ACHN (cell line): ENCODE results near the gene UPK3A.

ENCODE experiments used
- DNase-seq: peaks from one replicate; pipeline ENCODE4 v3.0.0-alpha.2; 2015
- in situ Hi-C: cut with HindIII; loops from 2 replicates; pipeline ENCODE4 v1.10.0; 2017; ENCODE audit warnings: low sequenced_read_pairs, low pct_ligation_motif_present, low pct_unique_long_range_greater_than_20kb

UPK3A gene

GRCh38 chr22:45336971-45337431, 52.3 kb downstream of the UPK3A start:
- in situ Hi-C loops: no loop called here
- no peak for DNase-seq

DNA sequence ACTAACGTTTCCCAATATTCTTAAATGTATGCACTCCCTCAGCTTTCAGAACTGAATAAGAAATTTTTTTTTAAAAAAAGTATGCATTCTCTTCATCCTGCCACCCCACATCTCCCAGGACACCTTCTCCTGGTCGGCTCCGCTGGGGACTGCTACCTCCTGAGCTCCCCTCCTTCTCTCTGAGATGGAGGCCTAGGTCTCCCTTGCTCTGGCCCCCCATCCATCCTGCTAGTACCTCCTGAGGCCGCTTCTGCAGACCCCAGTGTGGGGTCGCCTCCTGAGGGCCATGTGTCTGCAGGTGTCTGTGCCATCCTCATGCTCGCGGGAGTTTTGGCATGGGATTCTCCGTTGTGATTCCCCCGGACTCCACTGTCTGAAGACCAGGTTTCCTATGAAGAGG, 52.8 kb downstream of the UPK3A start:
- DNase-seq: no peak

GRCh38 chr22:45338795-45339194, 54.0 kb downstream of the UPK3A start:
- in situ Hi-C loops: no loop called here
- DNase-seq: no peak

More for the DNA sequence above, 52.8 kb downstream of the UPK3A start:
- in situ Hi-C loops: no loop called here

DNA sequence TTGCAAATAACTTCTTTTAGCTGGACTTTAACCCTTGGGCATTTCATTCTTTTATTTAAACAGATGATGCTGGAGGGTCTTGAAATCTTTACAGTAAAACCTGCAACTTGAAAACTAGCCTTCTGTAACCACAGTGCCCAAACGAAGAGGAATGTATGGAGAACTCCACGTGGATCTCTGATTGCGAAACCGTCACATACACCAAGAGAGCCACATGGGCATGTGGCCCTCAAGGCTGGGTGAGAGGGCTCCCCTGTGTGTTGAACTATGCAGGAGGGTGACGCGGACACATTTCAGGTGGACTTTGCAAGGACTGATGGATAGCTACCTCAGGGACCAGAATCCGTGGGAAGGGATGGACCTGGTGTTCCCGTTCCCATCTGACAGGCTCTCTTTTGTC, 55.6 kb downstream of the UPK3A start:
- in situ Hi-C loops: no loop called here
- no peak for DNase-seq

- in situ Hi-C loops: no loop called here
- DNase-seq: no peak
These were observed 56.7 kb downstream of the UPK3A start for GRCh38 chr22:45341498-45341897.

DNA sequence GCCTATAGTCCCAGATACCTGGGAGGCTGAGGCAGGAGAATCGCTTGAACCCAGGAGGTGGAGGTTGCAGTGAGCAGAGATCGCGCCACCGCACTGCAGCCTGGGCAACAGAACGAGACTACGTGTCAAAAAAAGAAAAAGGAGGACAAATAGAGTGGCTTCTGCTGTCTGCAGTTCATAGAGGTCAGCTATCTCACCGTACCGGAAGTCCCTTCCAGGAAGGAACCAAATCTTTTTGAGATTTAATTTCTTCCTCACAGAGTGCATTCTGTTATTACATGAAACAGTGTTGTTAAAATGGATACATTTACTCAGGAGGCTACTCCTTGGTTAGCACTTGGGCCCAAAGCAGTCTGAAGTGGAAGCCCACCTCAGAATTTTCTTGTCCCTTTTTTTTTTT, 58.4 kb downstream of the UPK3A start:
- in situ Hi-C loops: no loop called here

GRCh38 chr22:45344334-45344733, 59.6 kb downstream of the UPK3A start:
- no peak for DNase-seq
- in situ Hi-C loops: no loop called here

More for the DNA sequence above, 58.4 kb downstream of the UPK3A start:
- DNase-seq: no peak
